Measurements from ENCODE around the gene RBM25. TPM values are rescaled to one million over a fixed set of nuclear protein-coding genes. Genes with fewer than 3 reads are reported as not detected.

The RBM25 gene
- total RNA-seq, 1 experiment from 2014 or later, result 59.7 TPM

DNA sequence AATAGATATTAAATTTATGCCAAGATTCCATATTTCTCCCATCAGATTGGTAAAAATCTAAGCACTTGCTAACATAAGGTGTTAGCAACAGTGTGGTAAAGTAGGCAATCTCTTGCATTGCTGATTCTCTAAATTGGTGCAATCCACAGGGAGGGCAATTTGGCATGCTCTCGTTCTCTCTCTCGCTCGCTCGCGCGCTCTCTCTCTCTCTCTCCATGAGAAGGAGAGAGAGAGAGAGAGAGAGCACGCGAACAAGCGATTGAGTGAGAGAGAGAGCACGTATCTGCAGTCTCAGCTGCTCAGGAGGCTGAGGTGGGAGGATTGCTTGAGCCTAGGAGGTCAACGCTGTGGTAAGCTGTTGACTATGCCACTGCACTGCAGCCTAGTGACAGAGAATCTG, 103.9 kb downstream of the RBM25 start:
- H3K4me3 ChIP-seq (ENCODE audit: low read depth in 2 of 2, low read length in 2 of 2), result no peak overlapping the region
- POLR2A ChIA-PET, result no interaction called here
- in situ Hi-C loops (cut with HindIII; ENCODE audit: low pct_unique_long_range_greater_than_20kb, low sequenced_read_pairs), result no loop called here
- H3K4me1 ChIP-seq (ENCODE audit: control insufficient read depth, insufficient read depth, low read length), result no peaks in the 10 kb centered on the region
- CTCF ChIA-PET, result no interaction called here
- H3K27ac ChIP-seq (ENCODE audit: low read length), result no peak overlapping the region
- intact Hi-C loops (cut with micrococcal nuclease; ENCODE audit: unreplicated experiment), result no loop called here
- H3K36me3 ChIP-seq (ENCODE audit: control insufficient read depth, insufficient read depth, low read length), result 0 out of 2 replicates have a peak, but pooled peaks cover 3% of the 10 kb centered on the region
- no peaks in the 10 kb centered on the region for H3K27me3 ChIP-seq (ENCODE audit: control insufficient read depth, insufficient read depth, low read length)
- ATAC-seq (no peak), DNase-seq (ENCODE audit: low read depth, low spot score) (no peak)
- H3K9me3 ChIP-seq (ENCODE audit: control insufficient read depth, insufficient read depth, low read depth, low read length), result no peaks in the 10 kb centered on the region
- no TSS peak for BruUV-seq (replicated peaks)
- no peak for TF ChIP-seq SIN3A (IDR thresholded peaks at IDR 0.05; ENCODE audit: borderline replicate concordance, insufficient read depth, low read depth, low read length)
- TF ChIP-seq TCF7L2 (IDR thresholded peaks at IDR 0.05; ENCODE audit: low read depth, low read length), result no peak
- TF ChIP-seq, protein P1, sequence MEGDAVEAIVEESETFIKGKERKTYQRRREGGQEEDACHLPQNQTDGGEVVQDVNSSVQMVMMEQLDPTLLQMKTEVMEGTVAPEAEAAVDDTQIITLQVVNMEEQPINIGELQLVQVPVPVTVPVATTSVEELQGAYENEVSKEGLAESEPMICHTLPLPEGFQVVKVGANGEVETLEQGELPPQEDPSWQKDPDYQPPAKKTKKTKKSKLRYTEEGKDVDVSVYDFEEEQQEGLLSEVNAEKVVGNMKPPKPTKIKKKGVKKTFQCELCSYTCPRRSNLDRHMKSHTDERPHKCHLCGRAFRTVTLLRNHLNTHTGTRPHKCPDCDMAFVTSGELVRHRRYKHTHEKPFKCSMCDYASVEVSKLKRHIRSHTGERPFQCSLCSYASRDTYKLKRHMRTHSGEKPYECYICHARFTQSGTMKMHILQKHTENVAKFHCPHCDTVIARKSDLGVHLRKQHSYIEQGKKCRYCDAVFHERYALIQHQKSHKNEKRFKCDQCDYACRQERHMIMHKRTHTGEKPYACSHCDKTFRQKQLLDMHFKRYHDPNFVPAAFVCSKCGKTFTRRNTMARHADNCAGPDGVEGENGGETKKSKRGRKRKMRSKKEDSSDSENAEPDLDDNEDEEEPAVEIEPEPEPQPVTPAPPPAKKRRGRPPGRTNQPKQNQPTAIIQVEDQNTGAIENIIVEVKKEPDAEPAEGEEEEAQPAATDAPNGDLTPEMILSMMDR (IDR thresholded peaks at IDR 0.05), result no peak
- TF ChIP-seq, protein P2, sequence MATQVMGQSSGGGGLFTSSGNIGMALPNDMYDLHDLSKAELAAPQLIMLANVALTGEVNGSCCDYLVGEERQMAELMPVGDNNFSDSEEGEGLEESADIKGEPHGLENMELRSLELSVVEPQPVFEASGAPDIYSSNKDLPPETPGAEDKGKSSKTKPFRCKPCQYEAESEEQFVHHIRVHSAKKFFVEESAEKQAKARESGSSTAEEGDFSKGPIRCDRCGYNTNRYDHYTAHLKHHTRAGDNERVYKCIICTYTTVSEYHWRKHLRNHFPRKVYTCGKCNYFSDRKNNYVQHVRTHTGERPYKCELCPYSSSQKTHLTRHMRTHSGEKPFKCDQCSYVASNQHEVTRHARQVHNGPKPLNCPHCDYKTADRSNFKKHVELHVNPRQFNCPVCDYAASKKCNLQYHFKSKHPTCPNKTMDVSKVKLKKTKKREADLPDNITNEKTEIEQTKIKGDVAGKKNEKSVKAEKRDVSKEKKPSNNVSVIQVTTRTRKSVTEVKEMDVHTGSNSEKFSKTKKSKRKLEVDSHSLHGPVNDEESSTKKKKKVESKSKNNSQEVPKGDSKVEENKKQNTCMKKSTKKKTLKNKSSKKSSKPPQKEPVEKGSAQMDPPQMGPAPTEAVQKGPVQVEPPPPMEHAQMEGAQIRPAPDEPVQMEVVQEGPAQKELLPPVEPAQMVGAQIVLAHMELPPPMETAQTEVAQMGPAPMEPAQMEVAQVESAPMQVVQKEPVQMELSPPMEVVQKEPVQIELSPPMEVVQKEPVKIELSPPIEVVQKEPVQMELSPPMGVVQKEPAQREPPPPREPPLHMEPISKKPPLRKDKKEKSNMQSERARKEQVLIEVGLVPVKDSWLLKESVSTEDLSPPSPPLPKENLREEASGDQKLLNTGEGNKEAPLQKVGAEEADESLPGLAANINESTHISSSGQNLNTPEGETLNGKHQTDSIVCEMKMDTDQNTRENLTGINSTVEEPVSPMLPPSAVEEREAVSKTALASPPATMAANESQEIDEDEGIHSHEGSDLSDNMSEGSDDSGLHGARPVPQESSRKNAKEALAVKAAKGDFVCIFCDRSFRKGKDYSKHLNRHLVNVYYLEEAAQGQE (IDR thresholded peaks at IDR 0.05; ENCODE audit: insufficient read depth in 1 of 2, low read depth in 2 of 2, low read length in 1 of 2), result no peak
- TF ChIP-seq POLR2AphosphoS5 (IDR thresholded peaks at IDR 0.05; ENCODE audit: low read depth, low read length), result no peak

DNA sequence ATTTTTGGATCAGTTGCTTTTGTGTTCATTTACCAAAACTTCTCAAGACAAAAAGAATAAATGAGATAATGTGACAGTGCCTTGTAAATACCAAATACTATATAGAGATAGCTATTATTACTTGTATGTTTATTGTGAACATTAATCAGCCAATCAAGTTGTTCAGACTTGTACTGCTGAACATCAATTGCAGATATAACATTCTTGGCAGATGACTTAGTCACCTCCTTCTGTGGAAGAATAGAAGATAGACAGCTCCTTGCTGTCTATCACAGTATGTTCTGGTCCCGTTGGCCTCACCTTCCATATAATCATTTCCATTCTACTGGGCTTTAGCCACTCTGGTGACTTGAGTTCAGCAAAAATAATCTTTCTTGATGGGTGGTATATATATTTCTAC, 108.1 kb downstream of the RBM25 start:
- Histone ChIP-seq H3K4me3 (ENCODE audit: low read depth in 2 of 2, low read length in 2 of 2) (no peak overlapping the region), H3K27me3 (ENCODE audit: control insufficient read depth, insufficient read depth, low read length) (no peaks in the 10 kb centered on the region), H3K4me1 (ENCODE audit: control insufficient read depth, insufficient read depth, low read length) (no peaks in the 10 kb centered on the region), H3K9me3 (ENCODE audit: control insufficient read depth, insufficient read depth, low read depth, low read length) (no peaks in the 10 kb centered on the region), H3K27ac (ENCODE audit: low read length) (no peak overlapping the region), H3K36me3 (ENCODE audit: control insufficient read depth, insufficient read depth, low read length) (0 out of 2 replicates have a peak, but pooled peaks cover 3% of the 10 kb centered on the region)
- ChIA-PET POLR2A (no interaction called here), CTCF (no interaction called here)
- BruUV-seq (replicated peaks), result no TSS peak
- ATAC-seq (no peak), DNase-seq (ENCODE audit: low read depth, low spot score) (no peak)
- in situ Hi-C loops (cut with HindIII; ENCODE audit: low pct_unique_long_range_greater_than_20kb, low sequenced_read_pairs), result no loop called here
- intact Hi-C loops (cut with micrococcal nuclease; ENCODE audit: unreplicated experiment), result no loop called here
- TF ChIP-seq, protein P2 (IDR thresholded peaks at IDR 0.05; ENCODE audit: insufficient read depth in 1 of 2, low read depth in 2 of 2, low read length in 1 of 2), result no peak
- no peak for TF ChIP-seq SIN3A (IDR thresholded peaks at IDR 0.05; ENCODE audit: borderline replicate concordance, insufficient read depth, low read depth, low read length)
